Fibroblast of skin of back (primary cell): Measurements from ENCODE around the gene DHH.
A peak's percentile ranks its signal among the peaks of the same experiment; 100 is the strongest.

Experiments
- DNase-seq: peaks from one replicate; pipeline ENCODE4 v3.0.0-alpha.2; 2013

DHH gene

DNA sequence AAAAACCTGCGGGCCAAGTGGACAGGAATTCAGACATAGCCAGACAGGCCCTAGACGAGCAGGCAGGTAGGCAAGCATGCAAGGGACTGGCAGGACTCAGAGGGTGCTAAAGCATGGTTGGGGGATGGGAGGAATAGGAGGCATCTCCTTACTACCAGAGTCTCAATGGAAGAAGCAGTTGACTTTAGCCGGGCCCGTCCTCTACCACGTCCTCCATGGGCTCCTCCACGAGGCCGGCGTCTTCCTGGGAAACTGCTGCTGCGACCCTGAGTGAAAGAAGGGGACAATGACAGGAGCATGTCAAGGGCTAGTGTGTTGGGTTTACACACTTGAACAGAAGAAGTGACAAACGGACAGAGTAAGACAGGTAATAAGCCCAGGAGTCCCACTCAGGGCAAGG lies 45.6 kb downstream of the DHH start:
- no peak for DNase-seq

DNA sequence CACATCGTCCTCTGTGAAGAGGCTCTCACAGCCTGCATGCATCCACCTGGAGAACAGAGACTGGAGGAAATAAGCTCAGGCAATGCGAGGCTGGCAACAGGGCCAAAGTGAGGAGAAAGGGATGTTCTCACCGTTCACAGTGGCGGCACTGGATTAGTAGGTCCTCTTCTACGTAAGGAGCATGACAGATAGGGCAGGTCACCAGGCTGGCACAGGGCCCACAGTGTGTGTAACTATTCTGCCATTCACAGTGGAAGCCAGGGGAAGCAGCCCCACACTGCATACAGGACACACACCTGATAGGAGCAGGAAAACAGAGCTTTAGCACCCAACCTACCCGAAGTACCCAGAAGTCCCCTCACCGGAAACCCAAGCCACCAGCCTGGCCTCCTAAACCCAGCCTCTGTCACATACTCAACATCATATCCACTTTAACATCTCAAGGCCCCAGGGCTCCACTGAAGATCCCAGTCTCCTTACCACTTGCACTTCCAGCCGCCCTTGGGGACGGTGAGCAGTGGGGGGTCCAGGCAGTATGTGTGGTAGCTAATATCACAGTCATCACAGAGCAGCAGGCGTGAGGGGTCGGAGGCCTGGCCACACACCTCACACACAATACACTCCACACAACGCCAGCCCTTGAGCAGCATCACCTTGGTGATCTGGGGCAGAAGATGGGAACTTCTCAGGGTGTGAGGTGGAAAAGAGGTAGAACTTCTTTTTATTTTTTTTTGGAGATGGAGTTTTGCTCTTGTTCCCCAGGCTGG lies 48.3 kb downstream of the DHH start:
- no peak for DNase-seq

DNA sequence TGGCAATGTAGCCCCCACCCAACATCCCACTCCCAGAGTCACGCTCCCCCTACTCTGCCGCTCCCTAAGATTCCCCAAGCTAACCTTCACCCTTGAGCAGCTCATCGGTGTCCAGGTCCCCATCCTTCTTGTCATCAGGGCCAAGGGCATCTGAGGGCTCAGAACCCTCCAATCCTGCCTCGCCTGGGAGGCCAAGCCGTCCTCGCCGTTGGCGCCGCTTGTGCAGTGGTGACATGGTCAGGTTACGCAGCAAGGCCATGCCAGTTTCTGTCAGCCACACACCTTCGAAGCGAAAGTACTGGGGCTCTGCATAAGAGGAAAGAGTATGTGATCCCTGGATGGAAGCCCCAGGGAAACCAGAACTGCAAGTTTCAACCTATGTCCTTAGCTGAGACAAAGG lies 49.9 kb downstream of the DHH start:
- DNase-seq, result no peak

DNA sequence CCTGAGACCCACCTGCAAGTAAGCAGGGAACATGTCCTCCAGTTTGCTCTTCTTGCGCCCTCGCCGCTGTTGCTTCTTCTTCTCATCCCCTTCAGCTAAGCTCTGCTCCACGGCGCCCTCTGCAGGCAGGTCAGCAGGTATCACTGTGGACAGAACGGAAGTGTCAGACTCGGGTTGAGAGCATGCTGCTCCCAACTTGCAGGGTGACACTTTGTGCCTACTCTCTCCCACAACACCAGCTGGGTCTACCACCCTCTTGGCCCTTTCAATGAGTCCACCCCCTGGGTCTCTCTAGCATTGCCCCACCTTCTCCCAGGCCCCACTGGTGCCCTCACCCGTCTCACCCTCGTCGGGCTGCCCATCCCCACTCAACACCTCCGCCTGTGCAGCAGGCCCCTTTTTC lies 50.7 kb downstream of the DHH start:
- peak; percentile 51 for DNase-seq

DNA sequence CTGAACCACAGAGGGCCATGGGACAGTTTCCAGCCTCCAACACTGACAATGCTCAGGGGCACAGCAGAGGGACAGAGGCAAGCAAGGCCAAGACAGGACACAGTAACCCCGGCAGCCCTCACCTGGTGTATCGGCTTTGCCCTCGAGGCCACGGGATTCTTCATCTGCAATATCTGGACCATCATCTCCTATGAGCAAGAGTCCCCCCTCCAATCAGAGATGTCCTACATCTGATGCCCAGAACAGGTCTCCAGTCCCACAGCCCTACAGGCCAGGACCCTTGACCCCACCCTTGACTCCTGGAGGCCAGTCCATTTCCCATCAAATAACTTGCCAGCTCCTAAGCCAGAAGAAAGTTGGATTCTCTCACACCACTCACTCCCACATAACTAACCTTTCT lies 51.4 kb downstream of the DHH start:
- no peak for DNase-seq

DNA sequence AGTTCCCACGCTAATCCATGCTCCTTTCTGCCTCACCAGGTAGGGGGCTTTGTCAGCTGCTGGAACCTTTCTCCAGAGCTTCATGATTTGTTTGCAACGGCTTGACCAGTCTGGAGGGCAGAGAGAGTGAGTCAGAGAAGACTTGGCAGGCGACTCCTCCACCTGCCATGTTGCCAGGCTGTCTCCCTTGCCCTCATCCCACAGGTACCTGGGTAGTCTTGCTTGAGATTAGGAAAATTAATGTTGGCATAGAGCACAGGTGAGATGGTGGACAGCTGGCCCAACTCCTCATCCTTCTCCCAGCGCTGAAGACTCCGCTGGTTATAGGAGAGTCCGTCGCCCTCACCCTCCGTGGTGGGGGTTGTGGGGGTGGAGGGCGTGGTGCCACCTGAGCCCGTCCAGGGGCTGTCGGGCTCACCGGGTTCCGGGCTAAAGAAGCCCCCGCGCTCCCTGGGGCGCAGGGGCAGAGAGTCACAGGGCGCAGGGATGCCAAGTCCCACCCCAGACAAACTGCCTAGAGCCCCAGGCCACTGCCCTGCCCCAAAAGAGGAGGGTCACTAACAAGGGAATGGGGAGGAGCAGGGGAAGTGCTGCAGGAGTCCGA lies 52.6 kb downstream of the DHH start:
- DNase-seq, result no peak

DNA sequence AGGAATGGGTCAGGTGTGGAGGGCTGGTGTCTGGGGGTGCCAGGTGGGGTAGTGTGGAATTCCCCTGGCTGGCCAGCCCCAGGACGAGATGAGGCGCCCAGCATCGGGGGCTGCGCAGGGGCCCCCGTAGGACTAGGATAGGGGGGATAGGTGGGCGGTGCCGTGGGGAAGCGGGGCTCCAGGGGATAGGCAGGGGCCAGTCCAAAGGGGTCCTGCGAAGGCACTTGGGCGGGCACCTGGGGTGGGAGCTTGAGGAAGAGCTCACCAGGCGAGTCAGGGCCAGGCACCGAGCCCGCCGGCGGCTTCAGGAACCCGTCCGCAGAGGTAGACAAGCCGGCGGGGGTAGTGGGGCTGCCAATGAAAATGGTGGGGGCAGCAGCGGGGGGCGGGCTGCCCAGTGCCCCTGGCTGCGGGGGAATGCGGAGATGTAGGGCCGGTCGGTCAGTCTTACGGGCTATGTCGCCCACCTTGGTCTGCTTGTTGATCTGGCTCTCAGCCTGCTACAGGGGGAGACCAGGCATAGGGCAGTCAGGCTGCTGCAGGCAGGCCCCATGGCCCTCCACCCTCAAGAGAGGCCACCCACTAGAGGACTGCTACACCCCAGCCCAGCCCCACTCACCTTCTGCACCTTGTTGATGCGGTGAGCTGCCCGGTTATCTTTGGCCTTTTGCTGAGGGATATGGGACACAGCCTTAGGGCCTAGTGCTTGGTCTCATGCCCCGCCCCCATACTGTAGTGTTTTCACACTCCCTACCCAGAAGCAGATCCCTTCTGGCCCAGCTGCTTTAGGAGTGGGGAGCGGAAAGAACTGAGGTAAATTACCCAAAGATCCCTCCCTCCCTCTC lies 53.3 kb downstream of the DHH start:
- DNase-seq, result no peak

DNA sequence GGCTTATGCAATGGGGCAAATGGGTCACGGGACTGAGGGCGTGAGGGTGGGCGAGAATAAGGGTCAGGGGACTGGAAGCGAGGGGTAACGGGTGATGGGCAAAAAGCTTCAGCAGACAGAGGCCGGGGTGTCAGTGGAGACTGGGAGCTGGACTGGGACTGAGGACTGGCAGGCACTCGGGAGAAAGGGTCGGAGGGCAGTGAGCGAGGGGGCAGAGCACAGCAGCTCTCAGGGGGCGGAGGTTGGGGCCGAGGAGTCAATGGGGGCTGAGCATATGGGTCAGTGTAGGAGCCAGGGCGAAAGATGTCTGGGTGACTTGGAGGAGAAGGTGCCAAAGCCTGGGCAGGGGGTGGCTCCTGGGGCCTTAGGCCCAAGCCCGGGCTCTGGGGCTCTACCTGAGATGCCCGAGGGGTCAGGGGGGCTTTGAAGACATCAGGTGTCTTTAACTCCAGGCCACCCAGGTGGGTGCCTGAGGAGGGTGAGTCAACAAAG lies 54.2 kb downstream of the DHH start:
- no peak for DNase-seq

DNA sequence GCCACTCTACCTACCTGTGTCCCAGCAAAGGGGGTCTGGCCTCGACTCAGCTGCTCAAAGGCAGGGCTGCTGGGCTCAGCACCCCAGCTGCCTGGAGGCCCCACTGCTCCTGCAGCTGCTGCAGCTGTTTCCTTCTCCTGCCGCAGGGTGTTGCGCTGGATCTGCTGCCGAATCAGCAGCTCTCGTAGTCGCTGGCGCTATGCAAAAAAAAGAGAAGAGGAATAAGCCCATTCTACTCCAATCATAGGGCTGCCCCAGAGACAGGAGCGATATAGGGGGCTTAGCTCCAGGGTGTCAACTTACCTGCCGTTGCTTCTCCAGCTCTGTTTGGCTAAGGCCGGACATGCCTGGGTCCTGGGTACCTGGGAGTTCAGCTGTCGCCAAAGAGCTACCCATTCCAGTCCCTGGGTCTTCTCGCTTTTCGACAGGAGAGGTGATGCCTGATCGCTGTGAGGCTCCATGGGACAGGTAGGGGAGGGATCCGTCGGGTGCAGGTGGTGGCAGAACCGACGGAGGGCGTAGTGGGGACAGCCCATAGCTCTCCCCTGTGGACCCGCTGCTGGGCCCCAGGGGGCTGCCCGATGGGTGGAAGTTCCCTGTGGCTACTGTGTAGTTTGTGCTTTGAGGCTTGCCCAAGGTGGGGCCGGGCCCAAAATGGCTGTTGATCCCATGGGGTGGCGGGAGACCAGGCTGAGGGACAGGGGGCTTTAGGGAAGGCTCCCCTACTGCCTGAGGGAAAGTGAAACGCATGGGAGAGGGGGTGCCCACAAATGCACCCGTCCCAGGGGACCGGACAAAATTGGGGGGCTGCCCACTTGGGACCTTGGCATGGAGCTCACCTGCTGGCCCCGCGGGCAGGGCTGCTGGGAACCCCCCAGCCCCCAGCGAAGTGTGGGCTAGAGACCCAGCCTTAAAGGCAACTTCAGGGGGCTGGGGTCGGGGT lies 54.9 kb downstream of the DHH start:
- no peak for DNase-seq

DNA sequence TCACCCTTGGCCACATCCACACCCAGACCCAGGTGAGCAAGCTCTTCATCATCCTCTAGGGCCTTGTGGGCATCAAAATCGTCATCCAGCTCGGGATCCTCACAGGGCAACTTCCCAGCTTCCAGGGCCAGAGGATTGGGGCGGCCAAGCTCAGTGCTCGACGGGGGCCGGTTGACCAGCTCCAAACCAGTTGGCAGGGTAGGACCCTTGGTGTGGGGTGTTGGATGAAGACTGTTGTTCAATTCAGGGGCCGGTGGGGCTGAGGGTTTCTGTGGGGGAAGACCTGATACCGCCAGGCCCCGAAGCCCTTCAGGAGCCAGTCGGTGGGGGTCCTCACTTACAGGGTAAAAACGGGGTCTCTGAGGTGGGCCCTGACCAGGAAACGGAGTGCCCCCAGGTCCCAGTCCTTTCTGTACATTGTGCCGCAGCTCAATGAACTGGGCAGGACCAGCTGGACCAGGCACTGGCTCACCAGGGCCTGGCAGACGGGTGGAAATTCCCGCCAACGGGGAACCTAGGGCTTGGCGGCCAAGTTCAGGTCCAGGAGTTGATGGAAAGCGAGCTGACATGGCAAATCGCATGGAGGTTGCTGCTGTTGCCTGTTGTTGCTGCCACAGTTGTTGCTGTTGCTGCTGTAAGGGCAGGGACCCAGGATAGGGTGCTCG lies 56.2 kb downstream of the DHH start:
- DNase-seq, result no peak

DNA sequence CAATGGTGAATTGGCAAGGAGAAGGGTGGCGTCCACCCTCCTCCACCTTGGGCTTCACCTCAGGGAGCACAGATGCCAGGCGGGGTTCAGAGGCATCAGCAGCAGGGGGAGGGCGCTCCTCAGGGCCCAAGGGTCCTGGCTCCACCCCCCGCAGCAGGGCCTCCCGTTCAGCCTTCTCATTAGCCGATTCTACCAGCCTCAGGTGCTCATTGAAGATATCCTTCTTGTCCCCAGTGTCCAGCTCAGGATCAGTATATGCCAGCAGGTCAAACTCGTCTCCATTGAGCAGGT lies 56.7 kb downstream of the DHH start:
- no peak for DNase-seq

DNA sequence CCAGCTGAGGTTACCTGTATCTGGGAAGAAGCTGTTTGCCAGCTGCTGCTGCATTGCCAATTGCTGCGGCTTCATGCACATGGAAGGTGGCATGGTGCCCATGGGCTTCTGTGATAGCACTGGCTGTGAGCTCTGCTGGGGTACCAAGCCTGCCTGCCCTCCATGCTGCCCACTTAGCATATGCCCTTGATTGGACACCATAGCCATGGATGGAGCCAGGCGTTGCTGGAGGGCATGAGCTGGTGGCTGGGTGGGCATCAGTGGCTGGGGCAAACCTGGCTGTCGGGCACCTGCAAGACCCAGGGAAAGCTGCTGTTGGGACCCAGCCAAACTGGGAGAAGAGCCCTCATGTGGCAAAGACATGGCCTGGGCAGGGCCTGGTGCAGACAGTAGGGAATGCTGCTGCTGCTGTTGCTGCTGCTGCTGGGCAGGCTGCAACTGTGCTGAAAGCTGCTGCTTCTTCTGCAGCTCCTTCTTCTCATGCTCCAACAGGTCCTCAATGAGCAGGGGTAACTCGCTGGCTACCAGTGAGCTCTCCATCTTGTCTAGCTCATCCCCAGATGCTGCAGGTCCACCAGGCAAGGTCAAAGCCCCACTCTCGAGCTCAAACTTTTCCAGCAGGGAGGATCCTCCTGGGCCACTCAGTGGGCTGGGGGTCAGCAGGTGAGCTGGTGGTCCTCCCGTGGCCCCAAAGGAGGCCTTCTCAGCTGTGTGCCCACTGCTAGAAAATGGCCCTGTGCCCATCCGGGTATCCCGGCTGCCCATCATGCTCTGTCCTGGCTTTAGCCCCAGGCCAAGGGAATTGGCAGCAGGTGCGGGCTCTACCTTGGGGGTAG lies 57.3 kb downstream of the DHH start:
- DNase-seq, result no peak
